Measurements from ENCODE around the gene BAZ2A. TPM values are rescaled to one million over a fixed set of nuclear protein-coding genes. Genes with fewer than 3 reads are reported as not detected.

BAZ2A gene
- total RNA-seq, 1 experiment from 2014 or later, result 106 TPM

- peaks cover 33 to 34% of the 10 kb centered on the region in 2 experiments for H3K36me3 ChIP-seq (ENCODE audit: control insufficient read depth in 1 of 2, insufficient read depth in 2 of 2, low read length in 2 of 2)
- RAD21 ChIA-PET (ENCODE audit: low non-redundant PET in 1 of 2, low total read pairs in 2 of 2, uncharacterized antibody in 2 of 2, unreplicated experiment in 2 of 2), result interaction anchor here in 1 of 2 experiments (0.8 kb wide), 1 partner anchor 9 kb away, joined by 4 read pairs; no protein-coding TSS in a partner anchor
- ATAC-seq, result peak; percentile 98
Measured at GRCh38 chr12:56645717-56646446, 15.8 kb upstream of the BAZ2A start, which contains the start of gene ATP5F1B. TSS of gene ATP5F1B (minus strand) at chr12:56645984. CDS start at chr12:56645963, 21 bp downstream.

More at GRCh38 chr12:56645717-56646446, 15.8 kb upstream of the BAZ2A start, which contains the start of gene ATP5F1B:
- intact Hi-C loops (cut with micrococcal nuclease), result loop anchor here (2.0 kb wide), 1 partner anchor 43 kb away; the partner anchor contains the start of gene PTGES3
- Histone ChIP-seq H3K9me2 (ENCODE audit: insufficient read depth) (no peaks in the 10 kb centered on the region), H3K4me3 (replicated peaks in 1 of 2; ENCODE audit: low read depth in 1 of 2, low read length in 2 of 2) (peak within 1 kb of the TSS; percentile 99 to 100), H3K4me2 (ENCODE audit: low read length) (peak within 1 kb of the TSS; percentile 82), H3K27me3 (ENCODE audit: insufficient read depth, low read length) (no peaks in the 10 kb centered on the region), H3K9me3 (ENCODE audit: control insufficient read depth in 1 of 2, insufficient read depth in 1 of 2, low read depth in 1 of 2, low read length in 2 of 2) (no peaks in the 10 kb centered on the region), H4K20me1 (ENCODE audit: insufficient read depth) (peaks cover 21% of the 10 kb centered on the region; the same call in 1 of the 2 replicates), H3K79me2 (ENCODE audit: insufficient read depth, low read length) (peaks cover 49% of the 10 kb centered on the region), H3K9ac (ENCODE audit: low read length) (peak within 1 kb of the TSS; percentile 96), H3K27ac (ENCODE audit: low read depth, low read length) (peak within 1 kb of the TSS; percentile 78), H2AFZ (ENCODE audit: low read depth, low read length, poor library complexity, severe bottlenecking) (peak within 1 kb of the TSS; percentile 37), H3K4me1 (ENCODE audit: control insufficient read depth in 1 of 2, insufficient read depth in 2 of 2, low read length in 2 of 2) (peaks cover 2 to 19% of the 10 kb centered on the region in 2 experiments; a peak in 3 of 4 replicates)
- ChIA-PET CTCF (interaction anchor here (3.2 kb wide), 1 partner anchor 9 kb away, joined by 19 read pairs; no protein-coding TSS in a partner anchor), POLR2A (interaction anchor here (0.5 to 3.3 kb wide), 2 partner anchors 10 to 457 kb away, joined by 5 to 23 read pairs; no protein-coding TSS in a partner anchor)
- BruUV-seq (replicated peaks), result no TSS peak
- DNase-seq (ENCODE audit: low read depth, low spot score), result peak; percentile 100
- no peak for TF ChIP-seq EGR1 (IDR thresholded peaks at IDR 0.05; ENCODE audit: low read depth)
- TF ChIP-seq YY1 (IDR thresholded peaks at IDR 0.05; ENCODE audit: extremely low read depth, insufficient replicate concordance, low read depth, low read length), result peak; percentile 78
- TF ChIP-seq, protein P1, sequence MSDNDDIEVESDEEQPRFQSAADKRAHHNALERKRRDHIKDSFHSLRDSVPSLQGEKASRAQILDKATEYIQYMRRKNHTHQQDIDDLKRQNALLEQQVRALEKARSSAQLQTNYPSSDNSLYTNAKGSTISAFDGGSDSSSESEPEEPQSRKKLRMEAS (IDR thresholded peaks at IDR 0.05), result peak; percentile 91
- TF ChIP-seq, protein P2, sequence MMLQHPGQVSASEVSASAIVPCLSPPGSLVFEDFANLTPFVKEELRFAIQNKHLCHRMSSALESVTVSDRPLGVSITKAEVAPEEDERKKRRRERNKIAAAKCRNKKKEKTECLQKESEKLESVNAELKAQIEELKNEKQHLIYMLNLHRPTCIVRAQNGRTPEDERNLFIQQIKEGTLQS (IDR thresholded peaks at IDR 0.05), result no peak
- TF ChIP-seq POLR2AphosphoS5 (IDR thresholded peaks at IDR 0.05; ENCODE audit: low read depth, low read length), result peak; percentile 99
- no peak for TF ChIP-seq RAD21 (IDR thresholded peaks at IDR 0.05; ENCODE audit: low read depth)
- TF ChIP-seq, protein P3, sequence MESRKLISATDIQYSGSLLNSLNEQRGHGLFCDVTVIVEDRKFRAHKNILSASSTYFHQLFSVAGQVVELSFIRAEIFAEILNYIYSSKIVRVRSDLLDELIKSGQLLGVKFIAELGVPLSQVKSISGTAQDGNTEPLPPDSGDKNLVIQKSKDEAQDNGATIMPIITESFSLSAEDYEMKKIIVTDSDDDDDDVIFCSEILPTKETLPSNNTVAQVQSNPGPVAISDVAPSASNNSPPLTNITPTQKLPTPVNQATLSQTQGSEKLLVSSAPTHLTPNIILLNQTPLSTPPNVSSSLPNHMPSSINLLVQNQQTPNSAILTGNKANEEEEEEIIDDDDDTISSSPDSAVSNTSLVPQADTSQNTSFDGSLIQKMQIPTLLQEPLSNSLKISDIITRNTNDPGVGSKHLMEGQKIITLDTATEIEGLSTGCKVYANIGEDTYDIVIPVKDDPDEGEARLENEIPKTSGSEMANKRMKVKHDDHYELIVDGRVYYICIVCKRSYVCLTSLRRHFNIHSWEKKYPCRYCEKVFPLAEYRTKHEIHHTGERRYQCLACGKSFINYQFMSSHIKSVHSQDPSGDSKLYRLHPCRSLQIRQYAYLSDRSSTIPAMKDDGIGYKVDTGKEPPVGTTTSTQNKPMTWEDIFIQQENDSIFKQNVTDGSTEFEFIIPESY (IDR thresholded peaks at IDR 0.05; ENCODE audit: extremely low read depth, insufficient replicate concordance, low read length), result peak; percentile 64
- peak; percentile 98 for TF ChIP-seq POLR2A (IDR thresholded peaks at IDR 0.05; ENCODE audit: borderline replicate concordance, extremely low read depth, insufficient read depth, insufficient read length)
- TF ChIP-seq JUND (IDR thresholded peaks at IDR 0.05), result no peak
- peak; percentile 91 for TF ChIP-seq SIN3A (IDR thresholded peaks at IDR 0.05; ENCODE audit: low read depth)
- TF ChIP-seq ELF1 (IDR thresholded peaks at IDR 0.05; ENCODE audit: borderline replicate concordance, low read depth), result no peak; the same call in 1 of the 2 replicates
- no peak for TF ChIP-seq EZH2 (IDR thresholded peaks at IDR 0.05)
- peak; percentile 93 for TF ChIP-seq ZFX (IDR thresholded peaks at IDR 0.05)
- peak; percentile 100 for TF ChIP-seq SP1 (IDR thresholded peaks at IDR 0.05; ENCODE audit: low read depth)
- no peak for TF ChIP-seq ZNF274 (IDR thresholded peaks at IDR 0.05; ENCODE audit: low read depth, low read length)
- TF ChIP-seq SRF (IDR thresholded peaks at IDR 0.05; ENCODE audit: low read depth), result no peak; the same call in 1 of the 2 replicates
- TF ChIP-seq EZH2phosphoT487 (IDR thresholded peaks at IDR 0.05; ENCODE audit: borderline replicate concordance), result no peak
- TF ChIP-seq CBX3 (IDR thresholded peaks at IDR 0.05; ENCODE audit: low read depth), result 0 out of 2 replicates have a peak, but pooled peaks have one; percentile 40
